A204.1 (cell line): ENCODE results near the gene KRTAP10-10.
"Not testable (repeated sequence)": the region's sequence is repeated elsewhere in the genome, so short reads cannot be mapped to it uniquely, and the experiment has no call there.

Experiments used
- FAIRE-seq: peaks from 2 replicates; lab custom pipeline; 2012; peaks lifted over from hg19 to GRCh38; lab: Jason Lieb, UNC

Gene KRTAP10-10

GRCh38 chr21:44602463-44602850 is 34.7 kb upstream of the KRTAP10-10 start:
- FAIRE-seq, result no peak

GRCh38 chr21:44603109-44603875 is 33.9 kb upstream of the KRTAP10-10 start:
- FAIRE-seq, result no peak

- no peak for FAIRE-seq
Observed at GRCh38 chr21:44603911-44604310, 33.2 kb upstream of the KRTAP10-10 start.

GRCh38 chr21:44606495-44606894 is 30.7 kb upstream of the KRTAP10-10 start:
- no peak for FAIRE-seq

- no peak for FAIRE-seq
Observed at GRCh38 chr21:44609193-44609592, 28.0 kb upstream of the KRTAP10-10 start.

- not testable (repeated sequence) for FAIRE-seq
Observed at GRCh38 chr21:44610157-44610843, 26.9 kb upstream of the KRTAP10-10 start.

GRCh38 chr21:44611551-44611950 is 25.6 kb upstream of the KRTAP10-10 start:
- FAIRE-seq, result no peak

GRCh38 chr21:44612029-44612486 is 25.1 kb upstream of the KRTAP10-10 start, which contains the start of gene KRTAP10-8:
TSS of gene KRTAP10-8 (plus strand) at chr21:44612079. CDS start at chr21:44612101, 22 bp downstream.
- FAIRE-seq, result no peak

- no peak for FAIRE-seq
Observed at GRCh38 chr21:44612669-44613229, 24.4 kb upstream of the KRTAP10-10 start.

GRCh38 chr21:44613386-44614155 is 23.6 kb upstream of the KRTAP10-10 start:
- no peak for FAIRE-seq

GRCh38 chr21:44614161-44614631 is 23.0 kb upstream of the KRTAP10-10 start:
- no peak for FAIRE-seq

GRCh38 chr21:44614961-44615391 is 22.2 kb upstream of the KRTAP10-10 start:
- no peak for FAIRE-seq

- FAIRE-seq, result no peak
Observed at GRCh38 chr21:44615466-44615865, 21.7 kb upstream of the KRTAP10-10 start.

- no peak for FAIRE-seq
Observed at GRCh38 chr21:44615911-44616590, 21.1 kb upstream of the KRTAP10-10 start.

- FAIRE-seq, result no peak
Observed at GRCh38 chr21:44616591-44616926, 20.6 kb upstream of the KRTAP10-10 start.

GRCh38 chr21:44617071-44617501 is 20.1 kb upstream of the KRTAP10-10 start:
- FAIRE-seq, result no peak

GRCh38 chr21:44618504-44618903 is 18.7 kb upstream of the KRTAP10-10 start:
- FAIRE-seq, result no peak

GRCh38 chr21:44618909-44619308 is 18.2 kb upstream of the KRTAP10-10 start:
- FAIRE-seq, result no peak

GRCh38 chr21:44619886-44620285 is 17.3 kb upstream of the KRTAP10-10 start:
- no peak for FAIRE-seq

- no peak for FAIRE-seq
Observed at GRCh38 chr21:44623575-44623974, 13.6 kb upstream of the KRTAP10-10 start.

- no peak for FAIRE-seq
Observed at GRCh38 chr21:44625756-44626155, 11.4 kb upstream of the KRTAP10-10 start.

- FAIRE-seq, result no peak
Observed at GRCh38 chr21:44626262-44626661, 10.9 kb upstream of the KRTAP10-10 start.
